GM18505 (cell line): ENCODE data around the gene RNF19B.

Source experiments
- ATAC-seq: cut with Tn5 transposase; IDR thresholded peaks from one replicate; pipeline ENCODE4 v1.9.1; 2021; ENCODE audit not compliant: unreplicated experiment
- POLR2A ChIP-seq: IDR thresholded peaks from 4 replicates; pipeline ENCODE4 v1.6.1; 2011; ENCODE audit warnings: borderline replicate concordance; ENCODE audit not compliant: insufficient read depth, insufficient read length; ENCODE audit errors: extremely low read depth

RNF19B gene

GRCh38 chr1:32903991-32904785 lies 60.4 kb downstream of the RNF19B start:
- TF ChIP-seq POLR2A = no peak
- ATAC-seq = no peak

- TF ChIP-seq POLR2A = no peak
- no peak for ATAC-seq
Observed at GRCh38 chr1:32902535-32902920, 62.1 kb downstream of the RNF19B start.

GRCh38 chr1:32901823-32902534 lies 62.6 kb downstream of the RNF19B start:
- TF ChIP-seq POLR2A = no peak
- ATAC-seq = no peak

- ATAC-seq = no peak
Observed at GRCh38 chr1:32900956-32901822, 63.4 kb downstream of the RNF19B start, which contains the start of gene TMEM54. Gene TMEM54 (minus strand): TSS chr1:32901389. CDS start chr1:32901238, 151 bp downstream.

GRCh38 chr1:32900371-32900955 lies 64.1 kb downstream of the RNF19B start:
- no peak for TF ChIP-seq POLR2A

More at GRCh38 chr1:32900956-32901822, 63.4 kb downstream of the RNF19B start, which contains the start of gene TMEM54:
- no peak for TF ChIP-seq POLR2A

GRCh38 chr1:32899586-32900296 lies 64.9 kb downstream of the RNF19B start:
- TF ChIP-seq POLR2A = no peak

More at GRCh38 chr1:32900371-32900955, 64.1 kb downstream of the RNF19B start:
- no peak for ATAC-seq

GRCh38 chr1:32898958-32899357 lies 65.7 kb downstream of the RNF19B start:
- no peak for ATAC-seq
- no peak for TF ChIP-seq POLR2A

More at GRCh38 chr1:32899586-32900296, 64.9 kb downstream of the RNF19B start:
- no peak for ATAC-seq

- ATAC-seq = no peak
- TF ChIP-seq POLR2A = no peak
Observed at GRCh38 chr1:32898056-32898455, 66.6 kb downstream of the RNF19B start.

GRCh38 chr1:32897082-32898049 lies 67.2 kb downstream of the RNF19B start:
- ATAC-seq = no peak
- TF ChIP-seq POLR2A = no peak

- no peak for ATAC-seq
- TF ChIP-seq POLR2A = no peak
Observed at GRCh38 chr1:32896451-32896850, 68.2 kb downstream of the RNF19B start.
